ENCODE measurements around the gene RHOT1.

DNA sequence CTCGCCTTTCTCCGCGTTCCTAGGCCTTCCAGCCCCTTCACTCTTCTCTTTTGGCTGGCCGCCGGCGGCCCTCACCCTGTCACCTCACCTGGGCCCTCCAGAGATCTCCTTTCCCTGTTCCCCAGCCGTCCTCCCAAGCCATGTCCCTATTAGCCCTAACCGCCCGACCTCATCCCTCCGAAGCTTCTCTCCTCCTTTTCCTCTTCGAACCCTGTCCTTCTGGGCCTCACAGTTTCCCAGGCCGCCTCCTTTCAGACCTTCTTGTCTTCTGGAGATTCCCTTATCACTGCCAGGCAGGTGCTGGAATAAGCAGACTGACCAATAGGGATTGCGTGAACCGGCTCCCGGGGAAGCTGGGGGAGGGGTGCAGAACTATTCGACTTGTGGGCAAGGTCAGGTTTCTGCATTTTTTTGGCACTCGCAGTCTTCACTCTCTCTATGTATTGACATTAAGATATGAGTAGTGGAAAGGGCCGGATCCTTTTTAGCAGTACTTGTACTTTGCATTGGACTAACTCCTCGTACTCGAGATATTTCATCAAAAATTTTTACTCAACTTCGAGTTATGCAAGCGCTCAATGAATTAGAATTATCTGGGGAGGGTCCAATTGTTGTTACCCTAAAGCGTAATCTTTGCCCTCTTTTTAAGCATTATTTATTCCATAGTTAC is 690 bp downstream of the RHOT1 start:
- TF ChIP-seq, protein P1, sequence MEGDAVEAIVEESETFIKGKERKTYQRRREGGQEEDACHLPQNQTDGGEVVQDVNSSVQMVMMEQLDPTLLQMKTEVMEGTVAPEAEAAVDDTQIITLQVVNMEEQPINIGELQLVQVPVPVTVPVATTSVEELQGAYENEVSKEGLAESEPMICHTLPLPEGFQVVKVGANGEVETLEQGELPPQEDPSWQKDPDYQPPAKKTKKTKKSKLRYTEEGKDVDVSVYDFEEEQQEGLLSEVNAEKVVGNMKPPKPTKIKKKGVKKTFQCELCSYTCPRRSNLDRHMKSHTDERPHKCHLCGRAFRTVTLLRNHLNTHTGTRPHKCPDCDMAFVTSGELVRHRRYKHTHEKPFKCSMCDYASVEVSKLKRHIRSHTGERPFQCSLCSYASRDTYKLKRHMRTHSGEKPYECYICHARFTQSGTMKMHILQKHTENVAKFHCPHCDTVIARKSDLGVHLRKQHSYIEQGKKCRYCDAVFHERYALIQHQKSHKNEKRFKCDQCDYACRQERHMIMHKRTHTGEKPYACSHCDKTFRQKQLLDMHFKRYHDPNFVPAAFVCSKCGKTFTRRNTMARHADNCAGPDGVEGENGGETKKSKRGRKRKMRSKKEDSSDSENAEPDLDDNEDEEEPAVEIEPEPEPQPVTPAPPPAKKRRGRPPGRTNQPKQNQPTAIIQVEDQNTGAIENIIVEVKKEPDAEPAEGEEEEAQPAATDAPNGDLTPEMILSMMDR (IDR thresholded peaks at IDR 0.05 in 8 of 11, conservative IDR thresholded peaks at IDR 0.05 in 3 of 11): no peak
- TF ChIP-seq POLR2AphosphoS5 (IDR thresholded peaks at IDR 0.05) (no peak), POLR2A (IDR thresholded peaks at IDR 0.05) (no peak)
